Naive thymus-derived CD4-positive, alpha-beta T cell (primary cell): ENCODE data around the gene UCP3. TPM values are rescaled to one million over a fixed set of nuclear protein-coding genes. Genes with fewer than 3 reads are reported as not detected.

ENCODE experiments used
- ATAC-seq: fragments of 150-1000 bp; cut with Tn5 transposase; 2 replicates; pipeline ENCODE4 v1.10.0; 2021; ENCODE audit warnings: mild to moderate bottlenecking, moderate library complexity
- CTCF ChIA-PET: fragments of 350-600 bp; sonication (Branson Sonifier 250); formaldehyde crosslinking; loops from one replicate; lab custom pipeline; 2021; ENCODE audit warnings: antibody characterized with exemption; lab: Charles Lee
- POLR2A ChIA-PET: fragments of 350-600 bp; sonication (Branson Sonifier 250); formaldehyde crosslinking; loops from one replicate; lab custom pipeline; 2021; ENCODE audit warnings: antibody characterized with exemption, inconsistent platforms; lab: Charles Lee
- DNase-seq, 9 donors: peaks; one replicate each; pipeline versions ENCODE4 v3.0.0 to v3.0.0-alpha.2; 2020 to 2022; ENCODE audit warnings: mixed read lengths in 1 of 9
- H3K27ac ChIP-seq: one replicate; pipeline ENCODE4 v1.7.0; 2013; ENCODE audit warnings: mild to moderate bottlenecking, low read depth, low read length, moderate library complexity
- H3K27me3 ChIP-seq, 2 donors: one replicate each; pipeline ENCODE4 v1.7.0; 2013; ENCODE audit warnings: low read length in 2 of 2, mild to moderate bottlenecking in 2 of 2, moderate library complexity in 2 of 2; ENCODE audit not compliant: control insufficient read depth in 2 of 2, insufficient read depth in 2 of 2
- H3K36me3 ChIP-seq, 3 experiments: 1 replicate in 2 of 3; 2 replicates in 1 of 3; pipeline ENCODE4 v1.7.0; 2013; ENCODE audit warnings: low read length in 3 of 3, mild to moderate bottlenecking in 3 of 3, moderate library complexity in 1 of 3; ENCODE audit not compliant: insufficient read depth in 3 of 3, control insufficient read depth in 2 of 3
- H3K4me1 ChIP-seq, 2 donors: one replicate each; pipeline ENCODE4 v1.7.0; 2013; ENCODE audit warnings: low read length in 2 of 2, mild to moderate bottlenecking in 2 of 2, moderate library complexity in 1 of 2; ENCODE audit not compliant: control insufficient read depth in 2 of 2, insufficient read depth in 2 of 2
- H3K4me3 ChIP-seq: 2 replicates; pipeline ENCODE4 v1.7.0; 2013; ENCODE audit warnings: mild to moderate bottlenecking, low read length
- H3K9me3 ChIP-seq, 3 experiments: 1 replicate in 2 of 3; 2 replicates in 1 of 3; pipeline ENCODE4 v1.7.0; 2013; ENCODE audit warnings: low read length in 3 of 3; ENCODE audit not compliant: control insufficient read depth in 2 of 3
- H3K27ac Mint-ChIP-seq, 9 donors: one replicate each; pipeline ENCODE4 v1.8.0; 2020 to 2022; ENCODE audit warnings: mixed read lengths in 9 of 9, mild to moderate bottlenecking in 8 of 9, moderate library complexity in 5 of 9, inconsistent platforms in 2 of 9
- H3K27me3 Mint-ChIP-seq, 5 donors: one replicate each; pipeline ENCODE4 v1.8.0; 2021 to 2022; ENCODE audit warnings: mixed read lengths in 5 of 5, mild to moderate bottlenecking in 1 of 5
- H3K36me3 Mint-ChIP-seq, 5 donors: one replicate each; pipeline ENCODE4 v1.8.0; 2020 to 2022; ENCODE audit warnings: mixed read lengths in 5 of 5, mild to moderate bottlenecking in 3 of 5, inconsistent platforms in 1 of 5
- H3K4me1 Mint-ChIP-seq, 7 donors: one replicate each; pipeline ENCODE4 v1.8.0; 2020 to 2022; ENCODE audit warnings: mixed read lengths in 7 of 7, mild to moderate bottlenecking in 3 of 7, inconsistent platforms in 1 of 7
- H3K4me3 Mint-ChIP-seq, 10 donors: one replicate each; pipeline ENCODE4 v1.8.0; 2020 to 2022; ENCODE audit warnings: mild to moderate bottlenecking in 10 of 10, mixed read lengths in 10 of 10, moderate library complexity in 6 of 10, inconsistent platforms in 2 of 10
- H3K9me3 Mint-ChIP-seq, 11 donors: one replicate each; pipeline ENCODE4 v1.8.0; 2020 to 2022; ENCODE audit warnings: mixed read lengths in 11 of 11, mild to moderate bottlenecking in 4 of 11, inconsistent platforms in 1 of 11, moderate library complexity in 1 of 11
- intact Hi-C, 2 donors: fragments of 100-400 bp; cut with micrococcal nuclease; formaldehyde crosslinking; loops; one replicate each; pipeline ENCODE4 v1.15.1; 2023
- polyA plus RNA-seq, 2 donors: library from polyadenylated mRNA; unstranded; fragments of 300-500 nt; fragmentation: Illumina TruSeq; gene quantifications; one replicate each; pipeline ENCODE4 v1.2.3, GENCODE V29; 2021
- total RNA-seq, 6 experiments: library from RNA in 5 of 6; stranded (reverse) in 5 of 6; gene quantifications; 1 replicate in 5 of 6; 2 replicates in 1 of 6; pipeline ENCODE4 v1.2.3 and lab custom pipeline; 2021 to 2026

Gene UCP3
- total and polyA plus RNA-seq, 7 experiments from 2014 or later: 0.41 to 10.5 (median 6.1) TPM

- Histone ChIP-seq H3K9me3 (no peaks in the 10 kb centered on the region), H3K27me3 (no peaks in the 10 kb centered on the region), H3K4me1 (no peaks in the 10 kb centered on the region), H3K27ac (no peak within 1 kb of the TSS), H3K4me3 (no peak within 1 kb of the TSS), H3K36me3 (no peaks in the 10 kb centered on the region)
- ChIA-PET POLR2A (no interaction called here), CTCF (no interaction called here)
- ATAC-seq: peak; percentile 54
- peaks cover 0 to 8% (median 3%) of the 10 kb centered on the region in 5 donors for H3K27me3 Mint-ChIP-seq
- DNase-seq: no peak
- H3K9me3 Mint-ChIP-seq: no peaks in the 10 kb centered on the region
- intact Hi-C loops: no loop called here
- peaks cover 0 to 4% (median 0%) of the 10 kb centered on the region in 7 donors for H3K4me1 Mint-ChIP-seq
- no peak within 1 kb of the TSS for H3K4me3 Mint-ChIP-seq
- H3K36me3 Mint-ChIP-seq: peaks cover 0 to 7% (median 0%) of the 10 kb centered on the region in 5 donors
- no peak within 1 kb of the TSS for H3K27ac Mint-ChIP-seq
Observed at GRCh38 chr11:73950869-73951710, 57.8 kb downstream of the UCP3 start, which contains the start of gene DNAJB13. TSS of gene DNAJB13 (plus strand) at chr11:73951026. CDS start at chr11:73951070, 44 bp downstream.

Other genes starting within 250 kb of the UCP3 start
- 10 to 100 TPM; 54.9 to 94.5 (median 80.0) TPM for gene RAB6A, start 248.0 kb downstream of the UCP3 start, total RNA-seq
- 10 to 100 TPM; 71.6 to 93.6 TPM for gene RAB6A, start 248.0 kb downstream of the UCP3 start, polyA plus RNA-seq
- gene MRPL48, start 221.2 kb downstream of the UCP3 start, total RNA-seq: 10 to 100 TPM; 20.3 to 50.6 (median 25.5) TPM
- 10 to 100 TPM; 68.6 to 88.7 TPM for gene MRPL48, start 221.2 kb downstream of the UCP3 start, polyA plus RNA-seq
- gene COA4, start 132.2 kb downstream of the UCP3 start, total RNA-seq: 10 to 100 TPM; 29.1 to 75.0 (median 58.2) TPM
- 10 to 100 TPM; 56.2 to 64.8 TPM for gene COA4, start 132.2 kb downstream of the UCP3 start, polyA plus RNA-seq
- gene PAAF1, start 132.1 kb downstream of the UCP3 start, total RNA-seq: 10 to 100 TPM; 12.4 to 22.7 (median 20.3) TPM
- gene PAAF1, start 132.1 kb downstream of the UCP3 start, polyA plus RNA-seq: 10 to 100 TPM; 19.4 to 26.2 TPM
- gene DNAJB13, start 58.1 kb downstream of the UCP3 start, total RNA-seq: under 1 TPM in 4 of 5 experiments, not detected in 1; 0.19 to 0.73 (median 0.44) TPM
- gene DNAJB13, start 58.1 kb downstream of the UCP3 start, polyA plus RNA-seq: under 1 TPM; 0.32 to 0.45 TPM
- 100 to 1,000 TPM; 365 to 949 (median 395) TPM for gene UCP2, start 26.2 kb downstream of the UCP3 start, total RNA-seq
- 1,000 to 10,000 TPM; 1,221 to 1,411 TPM for gene UCP2, start 26.2 kb downstream of the UCP3 start, polyA plus RNA-seq
- gene C2CD3, start 161.9 kb upstream of the UCP3 start, total RNA-seq: 10 to 100 TPM; 33.1 to 42.5 (median 40.7) TPM
- gene C2CD3, start 161.9 kb upstream of the UCP3 start, polyA plus RNA-seq: 10 to 100 TPM in 1 of 2 donors, 1 to 10 TPM in 1; 8.0 to 12.4 TPM
- 10 to 100 TPM; 18.1 to 41.7 (median 20.2) TPM for gene PPME1, start 162.2 kb upstream of the UCP3 start, total RNA-seq
- 10 to 100 TPM; 14.6 to 29.1 TPM for gene PPME1, start 162.2 kb upstream of the UCP3 start, polyA plus RNA-seq